Adrenal gland (tissue), 12 donors: Measurements from ENCODE around the gene PALB2. TPM values are rescaled to one million over a fixed set of nuclear protein-coding genes. Genes with fewer than 3 reads are reported as not detected.

Source experiments
- DNase-seq, 7 donors: peaks; one replicate each; pipeline ENCODE4 v3.0.0-alpha.2; 2019 to 2020
- H3K27ac ChIP-seq, 5 donors: fragments of 200-600 bp; sonication (generic) in 4 of 5; 1 replicate in 3 of 5; 2 replicates in 2 of 5; pipeline versions ENCODE4 v1.5.1 to v1.8.0; 2016 to 2020; ENCODE audit warnings: mild to moderate bottlenecking in 1 of 5
- H3K27me3 ChIP-seq: fragments of 200-600 bp; 2 replicates; pipeline ENCODE4 v1.8.0; 2021
- H3K36me3 ChIP-seq, 2 donors: fragments of 200-600 bp; replicated peaks in 1 of 2; 1 replicate in 1 of 2; 2 replicates in 1 of 2; pipeline versions ENCODE4 v1.5.1 to v1.8.0; 2018 to 2022
- H3K4me1 ChIP-seq, 2 donors: fragments of 200-600 bp; replicated peaks in 1 of 2; 1 replicate in 1 of 2; 2 replicates in 1 of 2; pipeline versions ENCODE4 v1.5.1 to v1.8.0; 2018 to 2021
- H3K4me3 ChIP-seq, 4 donors: fragments of 200-600 bp; sonication (generic) in 3 of 4; one replicate each; pipeline ENCODE4 v1.5.1; 2016 to 2018
- H3K9me3 ChIP-seq, 3 donors: fragments of 200-600 bp; sonication (generic) in 1 of 3; replicated peaks in 1 of 3; 1 replicate in 2 of 3; 2 replicates in 1 of 3; pipeline versions ENCODE4 v1.5.1 to v1.8.0; 2016 to 2021
- CTCF ChIP-seq, 6 experiments: fragments of 450-650 bp in 4 of 6; fragments of 200-600 bp in 2 of 6; sonication (generic) in 1 of 6; IDR thresholded peaks; 1 replicate in 5 of 6; 2 replicates in 1 of 6; pipeline versions ENCODE4 v1.5.1 to v1.8.0; 2016 to 2021; ENCODE audit warnings: antibody characterized with exemption in 6 of 6, mild to moderate bottlenecking in 2 of 6, moderate library complexity in 1 of 6
- POLR2A ChIP-seq, 2 donors: fragments of 450-650 bp; IDR thresholded peaks; one replicate each; pipeline ENCODE4 v1.6.1; 2017; ENCODE audit warnings: antibody characterized with exemption in 2 of 2, mild to moderate bottlenecking in 2 of 2, moderate library complexity in 1 of 2
- WGBS, 4 donors: extraction: QIAGEN DNeasy Blood & Tissue Kit in 2 of 4; methylation state at CpG; one replicate each; pipeline versions ENCODE4 v1.1.5 to v1.1.7; 2013 to 2017; 5-methylcytosine and 5-hydroxymethylcytosine counted together
- intact Hi-C, 2 donors: fragments of 100-400 bp; cut with DNase I; formaldehyde crosslinking; loops; one replicate each; pipeline versions ENCODE4 v1.14.1 to v1.15.0; 2022 to 2023
- polyA plus RNA-seq, 3 donors: library from polyadenylated mRNA; stranded (reverse); fragments of 200-250 nt in 2 of 3; fragments of 350-450 nt in 1 of 3; fragmentation: Illumina TruSeq in 1 of 3; extraction: RNeasy Lipid Tissue Mini Kit (QIAGEN cat#74804) in 1 of 3; gene quantifications; one replicate each; pipeline ENCODE4 v1.2.3, GENCODE V29; 2013 to 2014
- total RNA-seq, 9 donors: library from RNA; depleted of rRNA in 4 of 9; stranded (reverse); fragments of >200 nt in 4 of 9; fragments of 120-200 nt in 1 of 9; fragmentation: NEBNext Ultra II Directional in 1 of 9; extraction: Animal tissue kit (Norgen Biotek cat#: 25700) in 1 of 9; gene quantifications; one replicate each; pipeline versions ENCODE4 v1.1.0 to v1.2.4, GENCODE V29; 2013 to 2023
- donor health status: healthy with polysubstance abuse.
- donor health status: Bipolar disorder and iron deficiency.
- donor health status: DM: yes; HTN: yes; CAD: no.
- donor health status: DM: no; HTN: no; CAD: no.
- donor health status: DM: no; HTN: no; CAD: no.
- donor health status: DM: yes; HTN: yes; CAD: no.

The PALB2 gene
- total and polyA plus RNA-seq, 12 donors = 2.8 to 16.4 (median 10.4) TPM

DNA sequence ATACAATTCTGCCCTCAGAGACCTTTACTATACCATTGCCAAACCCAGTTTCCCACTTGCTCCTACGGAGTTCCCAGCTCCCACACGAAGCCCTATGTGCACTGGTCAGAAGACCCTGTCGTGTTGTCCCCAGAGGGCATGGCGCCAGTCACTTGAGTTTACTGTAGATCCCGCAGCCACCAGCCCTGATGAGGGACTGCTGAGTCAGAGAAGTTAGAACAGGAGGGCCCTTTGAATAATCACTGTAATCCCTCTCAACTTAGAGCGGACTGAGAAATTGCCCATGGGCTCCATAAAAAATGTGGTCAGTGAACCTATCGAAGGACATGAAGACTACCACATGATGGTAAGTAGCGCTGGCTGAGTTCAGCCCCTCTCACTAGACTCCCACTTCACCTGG lies 74.4 kb downstream of the PALB2 start:
- Histone ChIP-seq H3K27me3 (no peaks in the 10 kb centered on the region), H3K27ac (no peak overlapping the region), H3K4me1 (no peaks in the 10 kb centered on the region), H3K4me3 (no peak overlapping the region), H3K9me3 (no peaks in the 10 kb centered on the region), H3K36me3 (peaks cover 0 to 100% of the 10 kb centered on the region in 2 donors)
- 90 to 98% (median 92%) methylated on average over 7 to 8 of the region's 8 CpGs for WGBS, 4 donors
- no peak for TF ChIP-seq CTCF (IDR thresholded peaks at IDR 0.05)
- TF ChIP-seq POLR2A (IDR thresholded peaks at IDR 0.05) = no peak
- intact Hi-C loops = no loop called here
- DNase-seq = no peak

DNA sequence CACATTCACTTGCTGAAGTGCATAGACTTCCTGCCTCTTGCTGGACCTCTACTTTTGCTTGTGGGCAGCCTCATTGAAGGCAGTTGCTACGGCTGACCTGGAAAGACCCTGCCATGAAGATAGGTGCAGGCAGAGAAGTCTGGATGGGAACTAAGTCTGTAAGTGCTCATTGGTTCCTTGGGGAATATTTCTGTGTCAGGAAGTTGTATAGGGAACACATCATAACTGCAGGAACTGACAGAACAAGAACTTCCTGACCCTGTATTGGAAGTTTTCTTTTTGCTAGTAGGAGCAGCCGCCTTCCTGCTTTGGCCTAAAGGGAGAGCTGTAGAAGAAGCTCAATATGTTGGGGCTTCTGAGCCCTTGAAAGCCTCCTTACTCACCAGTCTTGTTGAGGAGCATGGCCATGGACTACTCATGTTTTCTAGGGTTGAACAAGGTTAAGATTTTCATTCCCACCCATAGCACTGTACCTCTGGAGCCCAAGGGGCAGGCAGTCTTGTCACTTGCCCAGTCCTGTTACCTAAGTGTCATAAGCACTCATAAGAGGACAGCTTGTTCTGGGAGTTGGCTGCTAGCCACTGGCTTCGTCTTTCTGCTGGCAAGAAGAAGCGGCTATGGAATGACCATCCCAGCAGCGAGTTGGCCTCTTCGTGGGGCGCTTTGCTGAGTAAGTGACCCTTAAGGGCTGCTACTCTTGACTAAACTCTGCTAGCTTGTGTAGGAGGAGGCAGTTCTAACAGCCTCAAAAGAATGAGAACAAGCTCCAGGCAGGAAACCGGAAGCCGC lies 76.3 kb downstream of the PALB2 start:
- Histone ChIP-seq H3K27me3 (no peaks in the 10 kb centered on the region), H3K9me3 (no peaks in the 10 kb centered on the region), H3K36me3 (peaks cover 0 to 98% of the 10 kb centered on the region in 2 donors), H3K4me1 (peaks cover 0 to 1% of the 10 kb centered on the region in 2 donors), H3K27ac (no peak overlapping the region), H3K4me3 (no peak overlapping the region)
- TF ChIP-seq POLR2A (IDR thresholded peaks at IDR 0.05) (no peak), CTCF (IDR thresholded peaks at IDR 0.05) (no peak)
- 89 to 99% (median 93%) methylated on average over 7 to 9 of the region's 9 CpGs for whole genome bisulfite sequencing, 4 donors
- no peak for DNase-seq
- intact Hi-C loops = no loop called here

GRCh38 chr16:23563186-23563585 lies 77.9 kb downstream of the PALB2 start:
- Histone ChIP-seq H3K4me3 (no peak overlapping the region), H3K4me1 (peaks cover 9 to 17% of the 10 kb centered on the region in 2 donors), H3K27me3 (no peaks in the 10 kb centered on the region), H3K9me3 (no peaks in the 10 kb centered on the region), H3K36me3 (peaks cover 0 to 89% of the 10 kb centered on the region in 2 donors), H3K27ac (no peak overlapping the region)
- no peak for TF ChIP-seq POLR2A (IDR thresholded peaks at IDR 0.05)
- no peak for TF ChIP-seq CTCF (IDR thresholded peaks at IDR 0.05)
- WGBS, 4 donors = 69 to 87% (median 78%) methylated on average over 5 to 6 of the region's 6 CpGs
- intact Hi-C loops = no loop called here
- no peak for DNase-seq

DNA sequence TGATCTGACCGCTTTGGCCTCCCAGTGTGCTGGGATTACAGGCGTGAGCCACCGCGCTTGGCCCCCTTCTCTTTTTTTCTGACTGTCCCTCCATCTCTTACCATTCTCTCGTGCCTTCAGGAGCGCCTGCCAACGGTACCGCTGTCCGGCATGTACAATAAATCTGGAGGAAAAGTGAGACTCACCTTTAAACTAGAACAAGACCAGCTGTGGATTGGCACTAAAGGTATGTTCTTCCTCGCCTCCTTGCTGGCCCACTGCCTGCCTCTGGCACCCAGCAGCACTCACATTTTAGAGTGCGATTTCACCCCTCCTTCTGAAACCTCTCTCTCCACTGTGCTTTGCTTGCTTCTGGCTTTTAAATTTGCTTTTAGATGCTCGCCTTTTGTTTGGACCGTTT lies 78.6 kb downstream of the PALB2 start:
- 87 to 94% (median 91%) methylated on average over 13 of the region's 13 CpGs for WGBS, 4 donors

More for the DNA sequence above, 78.6 kb downstream of the PALB2 start:
- no peak overlapping the region for H3K4me3 ChIP-seq
- peaks cover 9 to 17% of the 10 kb centered on the region in 2 donors for H3K4me1 ChIP-seq
- no peak for DNase-seq
- peaks cover 0 to 82% of the 10 kb centered on the region in 2 donors for H3K36me3 ChIP-seq
- TF ChIP-seq POLR2A (IDR thresholded peaks at IDR 0.05) = no peak
- TF ChIP-seq CTCF (IDR thresholded peaks at IDR 0.05) = no peak
- no peak overlapping the region for H3K27ac ChIP-seq
- intact Hi-C loops = no loop called here
- H3K27me3 ChIP-seq = no peaks in the 10 kb centered on the region
- no peaks in the 10 kb centered on the region for H3K9me3 ChIP-seq
